GF-D8 (cell line): ENCODE measurements around the gene CHN2.

Source experiments
- DNase-seq: peaks from one replicate; lab custom pipeline; 2025; lab: John Stamatoyannopoulos, UW

The CHN2 gene

GRCh38 chr7:29194594-29195427 lies at the start of gene CHN2:
CHN2 (plus strand) TSS chr7:29194775.
- DNase-seq, result no peak

GRCh38 chr7:29145553-29146056 lies 49.0 kb upstream of the CHN2 start:
- no peak for DNase-seq

- no peak for DNase-seq
Observed at GRCh38 chr7:29146057-29146706, 48.4 kb upstream of the CHN2 start, which contains the start of gene CPVL. CPVL (minus strand) TSS chr7:29146537; CDS start chr7:29121061, 25,476 bp downstream.

- DNase-seq, result no peak
Observed at GRCh38 chr7:29146888-29147609, 47.5 kb upstream of the CHN2 start.

GRCh38 chr7:29147821-29148220 lies 46.8 kb upstream of the CHN2 start:
- no peak for DNase-seq

GRCh38 chr7:29149036-29149435 lies 45.5 kb upstream of the CHN2 start:
- no peak for DNase-seq

GRCh38 chr7:29150856-29151255 lies 43.7 kb upstream of the CHN2 start:
- no peak for DNase-seq

GRCh38 chr7:29154076-29154475 lies 40.5 kb upstream of the CHN2 start:
- DNase-seq, result no peak

- DNase-seq, result no peak
Observed at GRCh38 chr7:29156907-29157452, 37.6 kb upstream of the CHN2 start.

GRCh38 chr7:29158795-29159423 lies 35.7 kb upstream of the CHN2 start:
- DNase-seq, result no peak

GRCh38 chr7:29160080-29160479 lies 34.5 kb upstream of the CHN2 start:
- no peak for DNase-seq

GRCh38 chr7:29161231-29161630 lies 33.3 kb upstream of the CHN2 start:
- DNase-seq, result no peak

GRCh38 chr7:29162577-29162976 lies 32.0 kb upstream of the CHN2 start:
- DNase-seq, result no peak

GRCh38 chr7:29163854-29164253 lies 30.7 kb upstream of the CHN2 start:
- no peak for DNase-seq

- DNase-seq, result no peak
Observed at GRCh38 chr7:29167721-29168120, 26.9 kb upstream of the CHN2 start.

- no peak for DNase-seq
Observed at GRCh38 chr7:29170781-29171180, 23.8 kb upstream of the CHN2 start.

- DNase-seq, result no peak
Observed at GRCh38 chr7:29173458-29173857, 21.1 kb upstream of the CHN2 start.

GRCh38 chr7:29177963-29178600 lies 16.5 kb upstream of the CHN2 start:
- no peak for DNase-seq

- DNase-seq, result no peak
Observed at GRCh38 chr7:29179115-29179514, 15.5 kb upstream of the CHN2 start.

GRCh38 chr7:29184599-29184998 lies 10.0 kb upstream of the CHN2 start:
- no peak for DNase-seq

- DNase-seq, result no peak
Observed at GRCh38 chr7:29185613-29186012, 9.0 kb upstream of the CHN2 start.
